ENCODE data around the gene MIF4GD.

Gene MIF4GD

GRCh38 chr17:75270966-75271232 lies at the start of gene MIF4GD:
Gene MIF4GD (minus strand): TSS chr17:75271231. CDS start chr17:75270195, 1,036 bp downstream.
- no peaks in the 10 kb centered on the region for H3K9me3 ChIP-seq (ENCODE audit: control insufficient read depth, insufficient read depth, low read length)
- H3K79me2 ChIP-seq (ENCODE audit: control insufficient read depth, low read length): peaks cover 40% of the 10 kb centered on the region
- H3F3A ChIP-seq (ENCODE audit: control insufficient read depth, insufficient read depth): peaks cover 23% of the 10 kb centered on the region
- peak within 1 kb of the TSS; percentile 71 for H3K27ac ChIP-seq (ENCODE audit: low read depth, low read length)
- peaks cover 59% of the 10 kb centered on the region for H3K36me3 ChIP-seq (ENCODE audit: control insufficient read depth, low read length)
- H3K4me2 ChIP-seq (ENCODE audit: low read length): peak within 1 kb of the TSS; percentile 98
- H3K27me3 ChIP-seq (ENCODE audit: control insufficient read depth, low read length): no peaks in the 10 kb centered on the region
- H3K9me2 ChIP-seq (replicated peaks; ENCODE audit: control insufficient read depth, low read length): no peaks in the 10 kb centered on the region
- TF ChIP-seq CTCF (IDR thresholded peaks at IDR 0.05; ENCODE audit: low read depth, low read length, poor library complexity, severe bottlenecking) (no peak), EZH2phosphoT487 (IDR thresholded peaks at IDR 0.05; ENCODE audit: borderline replicate concordance, low read length) (no peak)
- peak within 1 kb of the TSS; percentile 96 for H3K4me3 ChIP-seq (ENCODE audit: low read length)
- H3K4me1 ChIP-seq (ENCODE audit: control insufficient read depth, low read length): peaks cover 32% of the 10 kb centered on the region
- H4K20me1 ChIP-seq (ENCODE audit: control insufficient read depth, insufficient read depth, low read depth, low read length): no peaks in the 10 kb centered on the region

- Histone ChIP-seq H3K9me3 (ENCODE audit: control insufficient read depth, insufficient read depth, low read length) (no peaks in the 10 kb centered on the region), H3K36me3 (ENCODE audit: control insufficient read depth, low read length) (peaks cover 73% of the 10 kb centered on the region), H3K4me1 (ENCODE audit: control insufficient read depth, low read length) (peaks cover 51% of the 10 kb centered on the region), H3K4me3 (ENCODE audit: low read length) (peak overlapping the region; percentile 17), H4K20me1 (ENCODE audit: control insufficient read depth, insufficient read depth, low read depth, low read length) (no peaks in the 10 kb centered on the region), H3K9me2 (replicated peaks; ENCODE audit: control insufficient read depth, low read length) (no peaks in the 10 kb centered on the region), H3F3A (ENCODE audit: control insufficient read depth, insufficient read depth) (peaks cover 22% of the 10 kb centered on the region), H3K4me2 (ENCODE audit: low read length) (peak overlapping the region; percentile 35), H3K27ac (ENCODE audit: low read depth, low read length) (peak overlapping the region; percentile 16), H3K27me3 (ENCODE audit: control insufficient read depth, low read length) (no peaks in the 10 kb centered on the region), H3K79me2 (ENCODE audit: control insufficient read depth, low read length) (peaks cover 26% of the 10 kb centered on the region)
- TF ChIP-seq CTCF (IDR thresholded peaks at IDR 0.05; ENCODE audit: low read depth, low read length, poor library complexity, severe bottlenecking) (no peak), EZH2phosphoT487 (IDR thresholded peaks at IDR 0.05; ENCODE audit: borderline replicate concordance, low read length) (no peak)
These were observed 49.1 kb upstream of the MIF4GD start for GRCh38 chr17:75319904-75320691.

GRCh38 chr17:75318615-75319222 lies 47.7 kb upstream of the MIF4GD start:
- H4K20me1 ChIP-seq (ENCODE audit: control insufficient read depth, insufficient read depth, low read depth, low read length): no peaks in the 10 kb centered on the region

More at GRCh38 chr17:75318615-75319222, 47.7 kb upstream of the MIF4GD start:
- H3K9me3 ChIP-seq (ENCODE audit: control insufficient read depth, insufficient read depth, low read length): no peaks in the 10 kb centered on the region
- no peaks in the 10 kb centered on the region for H3K27me3 ChIP-seq (ENCODE audit: control insufficient read depth, low read length)
- peaks cover 62% of the 10 kb centered on the region for H3K36me3 ChIP-seq (ENCODE audit: control insufficient read depth, low read length)
- no peaks in the 10 kb centered on the region for H3K9me2 ChIP-seq (replicated peaks; ENCODE audit: control insufficient read depth, low read length)
- H3K79me2 ChIP-seq (ENCODE audit: control insufficient read depth, low read length): peaks cover 26% of the 10 kb centered on the region
- peaks cover 49% of the 10 kb centered on the region for H3K4me1 ChIP-seq (ENCODE audit: control insufficient read depth, low read length)
- no peak overlapping the region for H3K4me2 ChIP-seq (ENCODE audit: low read length)
- peaks cover 13% of the 10 kb centered on the region for H3F3A ChIP-seq (ENCODE audit: control insufficient read depth, insufficient read depth)
- no peak overlapping the region for H3K27ac ChIP-seq (ENCODE audit: low read depth, low read length)
- no peak overlapping the region for H3K4me3 ChIP-seq (ENCODE audit: low read length)
- TF ChIP-seq CTCF (IDR thresholded peaks at IDR 0.05; ENCODE audit: low read depth, low read length, poor library complexity, severe bottlenecking): no peak
- TF ChIP-seq EZH2phosphoT487 (IDR thresholded peaks at IDR 0.05; ENCODE audit: borderline replicate concordance, low read length): no peak

All from DOHH2 (cell line).